ENCODE results near the gene B2M. TPM values are rescaled to one million over a fixed set of nuclear protein-coding genes. Genes with fewer than 3 reads are reported as not detected.
A peak's percentile ranks its signal among the peaks of the same experiment; 100 is the strongest.
"Not testable (repeated sequence)": the region's sequence is repeated elsewhere in the genome, so short reads cannot be mapped to it uniquely, and the experiment has no call there.

The B2M gene
- total RNA-seq, 1 donor from 2014 or later: 808 TPM

DNA sequence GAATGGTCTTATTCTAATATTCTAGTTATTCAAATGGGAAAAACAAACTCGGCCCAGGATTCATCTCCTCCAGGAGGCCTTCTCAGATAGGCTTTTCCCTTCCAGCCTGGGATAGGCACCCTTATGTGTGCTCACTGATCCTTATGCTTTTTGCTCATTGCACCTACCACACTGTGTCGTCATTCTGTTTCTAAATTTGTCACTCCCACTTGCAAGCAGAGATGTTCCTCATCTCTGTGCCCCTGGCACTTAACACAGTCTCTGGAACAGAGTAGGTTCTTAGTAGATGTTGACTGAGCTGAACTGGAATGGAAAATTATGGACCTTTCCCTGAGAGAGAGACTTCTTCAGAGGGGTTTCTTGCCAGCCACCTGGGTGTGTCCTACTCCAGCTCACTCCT lies 29.1 kb upstream of the B2M start:
- DNase-seq (ENCODE audit: low read depth) (no peak), FAIRE-seq (no peak)
- TF ChIP-seq, protein P1, sequence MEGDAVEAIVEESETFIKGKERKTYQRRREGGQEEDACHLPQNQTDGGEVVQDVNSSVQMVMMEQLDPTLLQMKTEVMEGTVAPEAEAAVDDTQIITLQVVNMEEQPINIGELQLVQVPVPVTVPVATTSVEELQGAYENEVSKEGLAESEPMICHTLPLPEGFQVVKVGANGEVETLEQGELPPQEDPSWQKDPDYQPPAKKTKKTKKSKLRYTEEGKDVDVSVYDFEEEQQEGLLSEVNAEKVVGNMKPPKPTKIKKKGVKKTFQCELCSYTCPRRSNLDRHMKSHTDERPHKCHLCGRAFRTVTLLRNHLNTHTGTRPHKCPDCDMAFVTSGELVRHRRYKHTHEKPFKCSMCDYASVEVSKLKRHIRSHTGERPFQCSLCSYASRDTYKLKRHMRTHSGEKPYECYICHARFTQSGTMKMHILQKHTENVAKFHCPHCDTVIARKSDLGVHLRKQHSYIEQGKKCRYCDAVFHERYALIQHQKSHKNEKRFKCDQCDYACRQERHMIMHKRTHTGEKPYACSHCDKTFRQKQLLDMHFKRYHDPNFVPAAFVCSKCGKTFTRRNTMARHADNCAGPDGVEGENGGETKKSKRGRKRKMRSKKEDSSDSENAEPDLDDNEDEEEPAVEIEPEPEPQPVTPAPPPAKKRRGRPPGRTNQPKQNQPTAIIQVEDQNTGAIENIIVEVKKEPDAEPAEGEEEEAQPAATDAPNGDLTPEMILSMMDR (IDR thresholded peaks at IDR 0.05; ENCODE audit: insufficient read depth, low read length, severe bottlenecking): no peak
- Histone ChIP-seq H3K27me3 (ENCODE audit: control insufficient read depth, insufficient read depth, low read length) (no peaks in the 10 kb centered on the region), H3K4me3 (ENCODE audit: low read depth, low read length) (no peak overlapping the region), H3K36me3 (ENCODE audit: control insufficient read depth, insufficient read depth, low read length) (no peaks in the 10 kb centered on the region)

DNA sequence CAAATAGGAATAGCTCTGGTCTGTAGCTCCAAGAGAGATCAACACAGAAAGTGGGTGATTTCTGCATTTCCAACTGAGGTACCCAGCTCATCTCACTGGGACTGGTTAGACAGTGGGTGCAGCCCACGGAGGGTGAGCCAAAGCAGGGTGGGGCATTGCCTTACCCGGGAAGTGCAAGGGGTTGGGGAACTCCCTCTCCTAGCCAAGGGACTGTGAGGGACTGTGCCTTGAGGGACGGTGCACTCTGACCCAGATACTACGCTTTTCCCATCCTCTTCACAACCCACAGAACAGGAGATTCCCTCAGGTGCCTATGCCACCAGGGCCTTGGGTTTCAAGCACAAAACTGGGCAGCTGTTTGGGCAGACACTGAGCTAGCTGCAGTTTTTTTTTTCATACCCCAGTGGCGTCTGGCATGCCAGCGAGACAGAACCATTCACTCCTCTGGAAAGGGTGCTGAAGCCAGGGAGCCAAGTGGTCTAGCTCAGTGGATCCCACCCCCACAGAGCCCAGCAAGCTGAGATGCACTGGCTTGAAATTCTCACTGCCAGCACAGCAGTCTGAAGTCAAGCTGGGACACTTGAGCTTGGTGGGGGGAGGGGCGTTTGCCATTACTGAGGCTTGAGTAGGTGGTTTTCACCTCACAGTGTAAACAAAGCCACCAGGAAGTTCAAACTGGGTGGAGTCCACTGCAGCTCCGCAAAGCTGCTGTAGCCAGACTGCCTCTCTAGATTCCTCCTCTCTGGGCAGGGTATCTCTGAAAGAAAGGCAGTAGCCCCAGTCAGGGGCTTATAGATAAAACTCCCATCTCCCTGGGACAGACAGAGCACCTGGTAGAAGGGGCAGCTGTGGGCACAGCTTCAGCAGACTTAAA lies 28.3 kb upstream of the B2M start:
- peak; percentile 71 for DNase-seq (ENCODE audit: low read depth)
- not testable (repeated sequence) for FAIRE-seq; H3K27me3 ChIP-seq (ENCODE audit: control insufficient read depth, insufficient read depth, low read length); H3K4me3 ChIP-seq (ENCODE audit: low read depth, low read length); H3K36me3 ChIP-seq (ENCODE audit: control insufficient read depth, insufficient read depth, low read length)

DNA sequence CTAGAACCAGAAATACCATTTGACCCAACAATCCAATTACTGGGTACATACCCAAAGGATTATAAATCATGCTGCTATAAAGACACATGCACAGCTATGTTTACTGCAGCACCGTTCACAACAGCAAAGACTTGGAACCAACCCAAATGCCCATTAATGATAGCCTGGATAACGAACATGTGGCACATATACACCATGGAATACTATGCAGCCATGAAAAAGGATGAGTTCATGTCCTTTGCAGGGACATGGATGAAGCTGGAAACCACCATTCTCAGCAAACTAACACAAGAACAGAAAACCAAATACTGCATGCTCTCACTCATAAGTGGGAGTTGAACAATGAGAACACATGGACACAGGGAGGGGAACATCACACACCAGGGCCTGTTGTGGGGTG lies 22.0 kb upstream of the B2M start:
- not testable (repeated sequence) for H3K4me3 ChIP-seq (ENCODE audit: low read depth, low read length); H3K27me3 ChIP-seq (ENCODE audit: control insufficient read depth, insufficient read depth, low read length); FAIRE-seq; DNase-seq (ENCODE audit: low read depth); H3K36me3 ChIP-seq (ENCODE audit: control insufficient read depth, insufficient read depth, low read length)

DNA sequence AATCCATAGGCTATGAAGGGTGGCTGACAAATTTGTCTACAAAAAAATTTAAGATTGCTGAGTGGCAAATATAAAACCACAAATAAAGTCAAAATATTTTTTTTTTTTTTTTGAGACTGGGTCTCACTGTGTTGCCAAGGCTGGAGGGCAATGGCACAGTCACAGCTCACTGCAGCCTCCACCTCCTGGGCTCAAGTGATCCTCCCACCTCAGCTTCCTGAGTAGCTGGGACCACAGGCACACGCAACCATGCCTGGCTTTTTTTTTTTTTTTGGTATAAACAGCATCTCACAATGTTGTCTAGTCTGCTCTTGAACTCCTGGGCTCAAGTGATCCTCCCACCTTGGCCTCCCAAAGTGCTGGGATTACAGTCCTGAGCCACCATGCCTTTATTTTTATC lies 21.1 kb upstream of the B2M start:
- not testable (repeated sequence) for H3K27me3 ChIP-seq (ENCODE audit: control insufficient read depth, insufficient read depth, low read length); FAIRE-seq

DNA sequence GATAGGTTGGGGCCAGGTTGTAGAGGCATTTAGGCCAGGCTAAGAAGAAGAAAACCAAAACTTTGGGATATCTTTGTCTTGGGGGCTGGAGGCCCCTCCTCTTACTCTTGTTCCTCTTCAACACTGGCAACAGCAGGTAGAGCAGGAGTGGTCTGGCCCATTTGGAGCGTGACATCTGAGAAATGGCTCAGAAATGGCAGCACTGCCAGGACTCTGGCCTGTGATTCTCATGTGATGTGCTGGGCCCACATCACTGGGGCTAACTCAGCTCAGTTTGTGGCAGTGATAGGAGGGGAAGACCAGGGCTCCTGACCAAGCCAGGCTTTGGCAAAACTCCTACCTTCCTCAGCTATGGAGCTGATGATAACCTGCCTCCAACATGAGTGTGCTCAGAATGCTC lies 18.7 kb upstream of the B2M start:
- H3K36me3 ChIP-seq (ENCODE audit: control insufficient read depth, insufficient read depth, low read length): no peaks in the 10 kb centered on the region
- no peak overlapping the region for H3K4me3 ChIP-seq (ENCODE audit: low read depth, low read length)
- FAIRE-seq: no peak
- H3K27me3 ChIP-seq (ENCODE audit: control insufficient read depth, insufficient read depth, low read length): no peaks in the 10 kb centered on the region
- DNase-seq (ENCODE audit: low read depth): no peak
- TF ChIP-seq, protein P1 (IDR thresholded peaks at IDR 0.05; ENCODE audit: insufficient read depth, low read length, severe bottlenecking): no peak

More for the DNA sequence above, 21.1 kb upstream of the B2M start:
- DNase-seq (ENCODE audit: low read depth); H3K36me3 ChIP-seq (ENCODE audit: control insufficient read depth, insufficient read depth, low read length); H3K4me3 ChIP-seq (ENCODE audit: low read depth, low read length): not testable (repeated sequence)

DNA sequence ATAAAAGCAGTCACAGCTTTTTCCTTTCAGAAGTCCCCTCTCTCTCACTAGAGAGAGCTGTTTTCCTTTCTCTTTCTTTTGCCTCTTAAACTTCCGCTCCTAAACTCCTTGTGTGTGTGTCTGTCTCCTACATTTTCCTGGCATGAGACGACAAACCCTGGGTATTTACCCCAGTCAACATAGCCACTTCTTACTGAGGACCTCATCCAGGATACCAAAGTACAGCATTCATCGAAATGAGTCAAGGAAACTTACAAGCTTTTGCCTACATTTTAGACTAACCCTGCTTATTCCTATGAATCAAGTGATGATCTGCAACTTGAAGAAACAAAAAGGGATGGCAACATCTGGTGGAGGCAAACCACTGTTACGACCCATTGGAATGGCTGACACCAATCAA lies 16.9 kb upstream of the B2M start:
- H3K4me3 ChIP-seq (ENCODE audit: low read depth, low read length): no peak overlapping the region
- DNase-seq (ENCODE audit: low read depth) (no peak), FAIRE-seq (no peak)
- peaks cover 2% of the 10 kb centered on the region for H3K27me3 ChIP-seq (ENCODE audit: control insufficient read depth, insufficient read depth, low read length)
- TF ChIP-seq, protein P1 (IDR thresholded peaks at IDR 0.05; ENCODE audit: insufficient read depth, low read length, severe bottlenecking): no peak
- no peaks in the 10 kb centered on the region for H3K36me3 ChIP-seq (ENCODE audit: control insufficient read depth, insufficient read depth, low read length)

DNA sequence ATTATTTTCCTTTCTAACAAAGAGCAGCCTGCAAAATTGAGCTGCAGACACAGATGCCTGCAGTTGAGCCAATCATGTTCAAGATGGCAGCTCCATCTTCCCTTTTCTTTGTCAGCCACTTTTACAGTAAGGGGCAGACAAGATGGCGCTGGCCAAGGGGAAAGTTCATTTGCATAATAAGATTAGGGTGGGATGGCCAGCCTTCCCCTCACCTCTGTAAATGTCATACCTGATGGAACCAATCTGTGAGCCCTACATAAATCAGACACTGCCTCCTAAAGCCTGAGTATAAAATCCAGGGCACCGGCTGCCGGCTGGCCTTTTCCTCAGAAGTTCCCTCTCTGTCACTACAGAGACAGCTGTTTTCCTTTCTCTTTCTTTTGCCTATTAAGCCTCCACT lies 16.0 kb upstream of the B2M start:
- TF ChIP-seq, protein P1 (IDR thresholded peaks at IDR 0.05; ENCODE audit: insufficient read depth, low read length, severe bottlenecking): no peak
- no peaks in the 10 kb centered on the region for H3K36me3 ChIP-seq (ENCODE audit: control insufficient read depth, insufficient read depth, low read length)
- H3K27me3 ChIP-seq (ENCODE audit: control insufficient read depth, insufficient read depth, low read length): peaks cover 2% of the 10 kb centered on the region
- no peak for DNase-seq (ENCODE audit: low read depth)
- H3K4me3 ChIP-seq (ENCODE audit: low read depth, low read length): no peak overlapping the region
- peak; percentile 47 for FAIRE-seq
